Naive thymus-derived CD8-positive, alpha-beta T cell (primary cell): Measurements from ENCODE around the gene B4GALT7. TPM values are rescaled to one million over a fixed set of nuclear protein-coding genes. Genes with fewer than 3 reads are reported as not detected.

Experiments used
- ATAC-seq, 2 donors: fragments of 150-1000 bp; cut with Tn5 transposase in 1 of 2; sonication (Bioruptor Pico), chemical (Tn5 transposase) in 1 of 2; 1 replicate in 1 of 2; 2 replicates in 1 of 2; pipeline ENCODE4 v1.10.0; 2021; ENCODE audit warnings: mild to moderate bottlenecking in 2 of 2, moderate library complexity in 2 of 2
- POLR2A ChIA-PET: fragments of 350-600 bp; sonication (Branson Sonifier 250); formaldehyde crosslinking; loops from one replicate; lab custom pipeline; 2021; ENCODE audit warnings: antibody characterized with exemption; lab: Charles Lee
- DNase-seq, 10 donors: peaks; one replicate each; pipeline versions ENCODE4 v3.0.0 to v3.0.0-alpha.2; 2020 to 2022
- H3K27ac Mint-ChIP-seq, 10 donors: one replicate each; pipeline ENCODE4 v1.8.0; 2020 to 2022; ENCODE audit warnings: mild to moderate bottlenecking in 10 of 10, mixed read lengths in 10 of 10, moderate library complexity in 4 of 10, inconsistent platforms in 1 of 10
- H3K27me3 Mint-ChIP-seq, 5 donors: one replicate each; pipeline ENCODE4 v1.8.0; 2021 to 2022; ENCODE audit warnings: mixed read lengths in 5 of 5
- H3K36me3 Mint-ChIP-seq, 3 donors: one replicate each; pipeline ENCODE4 v1.8.0; 2020 to 2022; ENCODE audit warnings: mixed read lengths in 3 of 3, mild to moderate bottlenecking in 2 of 3, inconsistent platforms in 1 of 3
- H3K4me1 Mint-ChIP-seq, 4 donors: one replicate each; pipeline ENCODE4 v1.8.0; 2021 to 2022; ENCODE audit warnings: mixed read lengths in 4 of 4
- H3K4me3 Mint-ChIP-seq, 10 donors: one replicate each; pipeline ENCODE4 v1.8.0; 2020 to 2022; ENCODE audit warnings: mild to moderate bottlenecking in 10 of 10, mixed read lengths in 10 of 10, moderate library complexity in 6 of 10, inconsistent platforms in 1 of 10
- H3K9me3 Mint-ChIP-seq, 9 donors: one replicate each; pipeline ENCODE4 v1.8.0; 2020 to 2022; ENCODE audit warnings: mixed read lengths in 9 of 9, mild to moderate bottlenecking in 3 of 9, inconsistent platforms in 1 of 9, moderate library complexity in 1 of 9
- polyA plus RNA-seq, 3 donors: library from polyadenylated mRNA; unstranded; fragments of 300-500 nt; fragmentation: Illumina TruSeq; gene quantifications; one replicate each; pipeline ENCODE4 v1.2.3, GENCODE V29; 2021
- total RNA-seq, 8 experiments: library from RNA in 2 of 8; stranded (reverse) in 2 of 8; gene quantifications; one replicate each; pipeline ENCODE4 v1.2.3 and lab custom pipeline; 2021 to 2026

The B4GALT7 gene
- total and polyA plus RNA-seq, 5 experiments from 2014 or later: 14.8 to 39.3 (median 21.1) TPM

GRCh38 chr5:177605078-177605477 is 5.1 kb downstream of the B4GALT7 start:
- Mint-ChIP-seq H3K27ac (peak overlapping the region in 1 of 10 donors; percentile 77), H3K4me3 (no peak overlapping the region), H3K36me3 (peaks cover 0 to 26% (median 0%) of the 10 kb centered on the region in 3 donors), H3K4me1 (peaks cover 28 to 52% (median 42%) of the 10 kb centered on the region in 4 donors), H3K27me3 (no peaks in the 10 kb centered on the region), H3K9me3 (no peaks in the 10 kb centered on the region)
- POLR2A ChIA-PET: interaction anchor here (0.6 to 1.2 kb wide), 2 partner anchors 12 to 24 kb away, joined by 3 to 9 read pairs; no protein-coding TSS in a partner anchor
- DNase-seq (no peak), ATAC-seq (no peak)

GRCh38 chr5:177605667-177606066 is 5.7 kb downstream of the B4GALT7 start:
- Mint-ChIP-seq H3K27me3 (no peaks in the 10 kb centered on the region), H3K9me3 (no peaks in the 10 kb centered on the region), H3K4me3 (peak overlapping the region in 1 of 10 donors; percentile 71), H3K4me1 (peaks cover 27 to 47% (median 38%) of the 10 kb centered on the region in 4 donors), H3K27ac (peak overlapping the region in 4 of 10 donors; percentile 34 to 77 (median 46)), H3K36me3 (peaks cover 0 to 26% (median 0%) of the 10 kb centered on the region in 3 donors)
- POLR2A ChIA-PET: no interaction called here
- DNase-seq (no peak), ATAC-seq (no peak)

DNA sequence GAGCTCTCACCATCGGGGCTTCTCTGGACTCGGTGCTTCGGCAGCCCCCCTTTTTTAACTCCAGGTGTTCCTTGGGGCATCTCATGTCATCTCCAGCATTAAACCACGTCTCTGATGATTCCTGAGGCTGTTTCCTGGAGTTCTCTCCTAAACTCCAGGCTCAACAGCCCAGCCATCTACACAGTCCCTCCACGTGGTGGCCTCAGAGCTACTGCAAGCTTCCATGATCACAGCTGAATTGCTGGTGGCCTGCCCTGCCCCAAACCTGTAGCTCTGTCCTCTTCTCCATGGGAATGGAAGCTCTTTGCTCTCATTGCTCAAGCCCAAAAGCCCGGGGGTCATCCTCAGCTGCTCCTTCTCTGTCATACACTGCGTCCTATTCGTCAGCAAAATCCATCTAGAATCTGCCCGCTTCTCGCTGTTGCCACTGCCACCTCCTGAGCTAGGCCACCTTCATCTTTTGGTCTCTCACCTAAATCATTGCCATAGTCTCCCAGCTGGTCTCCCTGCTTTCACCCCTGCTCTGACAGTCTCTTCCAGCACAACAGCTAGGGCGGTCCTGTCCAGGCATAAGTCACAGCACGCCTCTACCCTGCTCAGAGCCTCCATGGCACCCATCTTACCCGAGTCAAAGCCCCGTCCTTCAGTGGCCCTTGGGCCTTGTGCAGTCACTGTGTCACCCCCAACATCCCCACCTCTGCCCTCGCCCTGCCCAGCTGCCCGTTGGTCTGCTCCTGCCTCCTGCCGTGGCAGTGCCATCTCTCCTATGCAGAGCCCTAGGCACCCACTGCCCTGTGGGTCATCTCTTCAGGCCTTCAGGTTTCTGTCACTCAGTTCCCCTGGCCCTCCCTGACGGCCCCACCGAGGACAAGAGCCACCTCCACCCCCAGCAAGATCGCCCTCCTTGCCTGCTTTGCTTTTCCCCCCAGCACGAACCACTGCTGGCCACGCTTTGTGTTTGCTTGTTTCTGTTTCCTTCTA is 6.4 kb downstream of the B4GALT7 start:
- POLR2A ChIA-PET: interaction anchor here (0.6 to 2.4 kb wide), 2 partner anchors 12 to 14 kb away, joined by 4 to 8 read pairs; partner anchors contain the start of gene TMED9
- ATAC-seq (no peak), DNase-seq (no peak)
- H3K4me3 Mint-ChIP-seq: no peak overlapping the region
- no peaks in the 10 kb centered on the region for H3K9me3 Mint-ChIP-seq
- H3K36me3 Mint-ChIP-seq: peaks cover 0 to 26% (median 0%) of the 10 kb centered on the region in 3 donors
- H3K4me1 Mint-ChIP-seq: peaks cover 22 to 40% (median 31%) of the 10 kb centered on the region in 4 donors
- H3K27ac Mint-ChIP-seq: peak overlapping the region in 7 of 10 donors; percentile 21 to 86 (median 57)
- no peaks in the 10 kb centered on the region for H3K27me3 Mint-ChIP-seq

DNA sequence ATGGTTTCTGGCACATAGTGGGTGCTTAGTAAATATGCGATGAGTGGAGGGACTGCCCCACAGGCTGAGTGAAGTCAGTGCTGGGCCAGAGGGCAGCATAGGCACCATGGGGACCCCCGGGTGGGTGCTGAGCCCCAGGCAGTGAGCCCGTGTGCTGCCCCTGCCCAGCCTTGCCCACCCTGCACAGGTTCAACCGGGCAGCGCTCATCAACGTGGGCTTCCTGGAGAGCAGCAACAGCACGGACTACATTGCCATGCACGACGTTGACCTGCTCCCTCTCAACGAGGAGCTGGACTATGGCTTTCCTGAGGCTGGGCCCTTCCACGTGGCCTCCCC is 7.2 kb downstream of the B4GALT7 start:
- Mint-ChIP-seq H3K27ac (peak overlapping the region in 4 of 10 donors; percentile 37 to 77 (median 56)), H3K9me3 (no peaks in the 10 kb centered on the region), H3K27me3 (no peaks in the 10 kb centered on the region), H3K36me3 (peaks cover 0 to 26% (median 0%) of the 10 kb centered on the region in 3 donors), H3K4me1 (peaks cover 17 to 36% (median 27%) of the 10 kb centered on the region in 4 donors), H3K4me3 (no peak overlapping the region)
- ATAC-seq (no peak), DNase-seq (no peak)
- POLR2A ChIA-PET: interaction anchor here (0.5 to 2.4 kb wide), 3 partner anchors 15 to 463 kb away, joined by 3 to 8 read pairs (median 3); partner anchors contain the start of gene TMED9

- Mint-ChIP-seq H3K4me1 (peaks cover 12 to 34% (median 26%) of the 10 kb centered on the region in 4 donors), H3K27me3 (no peaks in the 10 kb centered on the region), H3K27ac (peak overlapping the region in 2 of 10 donors; percentile 53 to 77), H3K9me3 (no peaks in the 10 kb centered on the region), H3K36me3 (peaks cover 0 to 26% (median 0%) of the 10 kb centered on the region in 3 donors), H3K4me3 (no peak overlapping the region)
- DNase-seq (peak; percentile 35 to 77 (median 48)), ATAC-seq (peak; percentile 90 to 91)
- POLR2A ChIA-PET: interaction anchor here (0.5 to 2.4 kb wide), 5 partner anchors 8 to 462 kb away, joined by 3 to 8 read pairs (median 3); partner anchors contain the start of genes B4GALT7 and TMED9
Observed at GRCh38 chr5:177607452-177608192, 7.7 kb downstream of the B4GALT7 start.

DNA sequence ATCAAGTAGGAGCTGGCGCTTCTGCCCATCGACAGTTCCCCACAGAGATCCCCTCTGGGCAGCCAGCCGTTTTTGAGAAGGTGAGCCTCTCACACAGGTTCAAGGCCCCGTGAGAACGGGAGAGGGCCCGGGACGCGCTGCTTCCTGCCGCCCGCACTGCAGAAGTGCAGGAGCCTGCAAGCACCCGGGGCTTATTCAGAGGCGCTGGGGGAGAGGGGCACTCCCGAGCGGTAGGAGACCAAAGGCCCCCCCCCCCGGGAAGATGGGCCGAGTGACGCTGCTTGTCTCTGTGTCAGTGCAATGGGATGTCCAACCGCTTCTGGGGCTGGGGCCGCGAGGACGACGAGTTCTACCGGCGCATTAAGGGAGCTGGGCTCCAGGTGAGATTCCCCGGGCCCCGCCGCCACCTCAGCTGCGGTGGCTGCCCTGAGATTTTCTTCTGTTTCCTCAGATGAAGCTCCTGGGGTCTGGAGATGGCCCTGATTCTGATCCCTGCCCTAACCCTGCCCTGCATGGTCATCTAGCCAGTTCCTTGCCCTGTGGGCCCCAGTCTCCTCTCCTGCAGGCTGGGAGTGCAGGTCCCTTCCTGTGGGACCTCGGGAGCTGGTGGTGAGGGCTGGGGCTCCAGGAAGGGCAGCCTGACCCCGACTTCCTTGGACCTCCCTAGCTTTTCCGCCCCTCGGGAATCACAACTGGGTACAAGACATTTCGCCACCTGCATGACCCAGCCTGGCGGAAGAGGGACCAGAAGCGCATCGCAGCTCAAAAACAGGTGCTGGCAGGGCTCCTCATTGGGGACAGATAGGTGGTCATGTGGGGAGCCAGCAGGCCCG is 8.5 kb downstream of the B4GALT7 start:
- no peak for DNase-seq
- Mint-ChIP-seq H3K27ac (peak overlapping the region in 2 of 10 donors; percentile 67 to 71), H3K4me1 (peaks cover 12 to 29% (median 23%) of the 10 kb centered on the region in 4 donors), H3K27me3 (no peaks in the 10 kb centered on the region), H3K4me3 (no peak overlapping the region), H3K9me3 (no peaks in the 10 kb centered on the region), H3K36me3 (peaks cover 0 to 24% (median 0%) of the 10 kb centered on the region in 3 donors)
- POLR2A ChIA-PET: interaction anchor here (0.6 to 2.4 kb wide), 4 partner anchors 9 to 461 kb away, joined by 3 to 8 read pairs (median 4); partner anchors contain the start of genes B4GALT7 and TMED9
- no peak for ATAC-seq

DNA sequence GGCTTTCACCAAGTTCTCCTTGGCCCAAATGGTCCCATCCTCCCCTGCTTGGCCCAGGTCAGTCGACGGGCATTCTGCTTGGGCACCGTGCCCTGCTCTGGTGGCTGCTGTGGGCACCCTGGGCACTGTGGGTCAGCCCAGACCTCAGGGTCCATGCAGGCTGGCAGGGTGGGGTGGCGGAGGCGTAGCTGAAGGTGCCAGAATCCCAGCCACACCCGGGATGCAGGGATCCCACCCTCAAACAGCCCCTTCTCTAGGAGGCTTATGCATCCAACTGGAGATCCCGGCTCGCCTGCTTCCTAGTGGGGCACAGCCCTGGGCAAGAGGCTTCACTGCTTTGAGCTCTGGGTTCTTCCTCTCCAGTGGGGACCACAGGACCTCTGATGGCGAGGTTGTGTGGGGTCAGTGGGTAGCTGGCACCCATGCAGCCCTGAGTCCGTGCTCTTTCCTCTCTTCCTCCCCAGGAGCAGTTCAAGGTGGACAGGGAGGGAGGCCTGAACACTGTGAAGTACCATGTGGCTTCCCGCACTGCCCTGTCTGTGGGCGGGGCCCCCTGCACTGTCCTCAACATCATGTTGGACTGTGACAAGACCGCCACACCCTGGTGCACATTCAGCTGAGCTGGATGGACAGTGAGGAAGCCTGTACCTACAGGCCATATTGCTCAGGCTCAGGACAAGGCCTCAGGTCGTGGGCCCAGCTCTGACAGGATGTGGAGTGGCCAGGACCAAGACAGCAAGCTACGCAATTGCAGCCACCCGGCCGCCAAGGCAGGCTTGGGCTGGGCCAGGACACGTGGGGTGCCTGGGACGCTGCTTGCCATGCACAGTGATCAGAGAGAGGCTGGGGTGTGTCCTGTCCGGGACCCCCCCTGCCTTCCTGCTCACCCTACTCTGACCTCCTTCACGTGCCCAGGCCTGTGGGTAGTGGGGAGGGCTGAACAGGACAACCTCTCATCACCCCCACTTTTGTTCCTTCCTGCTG is 9.4 kb downstream of the B4GALT7 start:
- Mint-ChIP-seq H3K27ac (peak overlapping the region in 4 of 10 donors; percentile 18 to 88 (median 40)), H3K9me3 (no peaks in the 10 kb centered on the region), H3K27me3 (no peaks in the 10 kb centered on the region), H3K36me3 (peaks cover 0 to 24% (median 0%) of the 10 kb centered on the region in 3 donors), H3K4me1 (peaks cover 12 to 26% (median 19%) of the 10 kb centered on the region in 4 donors), H3K4me3 (no peak overlapping the region)
- DNase-seq (no peak), ATAC-seq (no peak)
- POLR2A ChIA-PET: interaction anchor here (0.7 to 2.4 kb wide), 3 partner anchors 9 to 460 kb away, joined by 3 to 8 read pairs (median 4); partner anchors contain the start of genes B4GALT7 and TMED9

DNA sequence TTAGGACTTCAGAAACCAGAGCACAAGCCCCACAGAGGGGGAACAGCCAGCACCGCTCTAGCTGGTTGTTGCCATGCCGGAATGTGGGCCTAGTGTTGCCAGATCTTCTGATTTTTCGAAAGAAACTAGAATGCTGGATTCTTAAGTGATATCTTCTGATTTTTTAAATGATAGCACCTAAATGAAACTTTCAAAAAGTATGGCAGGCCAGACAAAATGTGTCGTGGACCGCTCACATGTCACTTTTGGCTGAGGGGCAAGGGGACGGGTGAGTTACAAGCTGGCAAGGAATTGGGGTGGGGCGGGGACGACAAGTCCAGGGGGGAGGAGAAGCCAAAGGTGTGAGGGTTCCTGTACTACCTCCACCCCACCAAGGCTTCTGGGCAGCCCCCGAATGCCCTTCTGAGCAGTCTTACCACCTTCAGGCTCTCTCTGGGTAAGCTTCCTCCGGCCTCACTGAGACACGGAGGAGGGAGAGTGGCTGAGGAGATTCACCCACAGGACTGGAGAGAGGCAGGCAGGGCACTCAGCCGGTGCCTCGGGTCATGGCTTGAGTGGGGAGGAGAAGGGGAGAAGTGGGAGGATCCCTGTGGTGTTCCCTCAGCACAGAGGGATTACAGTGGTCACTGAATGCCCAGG is 10.3 kb downstream of the B4GALT7 start:
- ATAC-seq (no peak), DNase-seq (no peak)
- Mint-ChIP-seq H3K9me3 (no peaks in the 10 kb centered on the region), H3K4me1 (peaks cover 12 to 25% (median 19%) of the 10 kb centered on the region in 4 donors), H3K4me3 (no peak overlapping the region), H3K36me3 (peaks cover 0 to 18% (median 0%) of the 10 kb centered on the region in 3 donors), H3K27ac (peak overlapping the region in 6 of 10 donors; percentile 39 to 88 (median 62)), H3K27me3 (no peaks in the 10 kb centered on the region)
- POLR2A ChIA-PET: no interaction called here

- H3K9me3 Mint-ChIP-seq: no peaks in the 10 kb centered on the region
- H3K27me3 Mint-ChIP-seq: no peaks in the 10 kb centered on the region
- peaks cover 0 to 16% (median 0%) of the 10 kb centered on the region in 3 donors for H3K36me3 Mint-ChIP-seq
- DNase-seq: no peak
- peaks cover 12 to 24% (median 15%) of the 10 kb centered on the region in 4 donors for H3K4me1 Mint-ChIP-seq
- no peak overlapping the region for H3K4me3 Mint-ChIP-seq
- peak overlapping the region in 5 of 10 donors; percentile 37 to 88 (median 56) for H3K27ac Mint-ChIP-seq
- POLR2A ChIA-PET: no interaction called here
- ATAC-seq: no peak
Observed at GRCh38 chr5:177610770-177611445, 11.0 kb downstream of the B4GALT7 start.
